Activated CD4-positive, alpha-beta T cell treated with anti-CD3 and anti-CD28 coated beads, Interleukin-10, Interleukin-2, amounts not matched to agents 100 ng/mL and 50 ng/mL, durations not matched to agents 16 hours and 8 hours (primary cell): ENCODE data around the gene ZDHHC18.

Experiments used
- DNase-seq: peaks from one replicate; pipeline ENCODE4 v3.0.0-alpha.2; 2020

The ZDHHC18 gene, protein sequence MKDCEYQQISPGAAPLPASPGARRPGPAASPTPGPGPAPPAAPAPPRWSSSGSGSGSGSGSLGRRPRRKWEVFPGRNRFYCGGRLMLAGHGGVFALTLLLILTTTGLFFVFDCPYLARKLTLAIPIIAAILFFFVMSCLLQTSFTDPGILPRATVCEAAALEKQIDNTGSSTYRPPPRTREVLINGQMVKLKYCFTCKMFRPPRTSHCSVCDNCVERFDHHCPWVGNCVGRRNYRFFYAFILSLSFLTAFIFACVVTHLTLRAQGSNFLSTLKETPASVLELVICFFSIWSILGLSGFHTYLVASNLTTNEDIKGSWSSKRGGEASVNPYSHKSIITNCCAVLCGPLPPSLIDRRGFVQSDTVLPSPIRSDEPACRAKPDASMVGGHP

DNA sequence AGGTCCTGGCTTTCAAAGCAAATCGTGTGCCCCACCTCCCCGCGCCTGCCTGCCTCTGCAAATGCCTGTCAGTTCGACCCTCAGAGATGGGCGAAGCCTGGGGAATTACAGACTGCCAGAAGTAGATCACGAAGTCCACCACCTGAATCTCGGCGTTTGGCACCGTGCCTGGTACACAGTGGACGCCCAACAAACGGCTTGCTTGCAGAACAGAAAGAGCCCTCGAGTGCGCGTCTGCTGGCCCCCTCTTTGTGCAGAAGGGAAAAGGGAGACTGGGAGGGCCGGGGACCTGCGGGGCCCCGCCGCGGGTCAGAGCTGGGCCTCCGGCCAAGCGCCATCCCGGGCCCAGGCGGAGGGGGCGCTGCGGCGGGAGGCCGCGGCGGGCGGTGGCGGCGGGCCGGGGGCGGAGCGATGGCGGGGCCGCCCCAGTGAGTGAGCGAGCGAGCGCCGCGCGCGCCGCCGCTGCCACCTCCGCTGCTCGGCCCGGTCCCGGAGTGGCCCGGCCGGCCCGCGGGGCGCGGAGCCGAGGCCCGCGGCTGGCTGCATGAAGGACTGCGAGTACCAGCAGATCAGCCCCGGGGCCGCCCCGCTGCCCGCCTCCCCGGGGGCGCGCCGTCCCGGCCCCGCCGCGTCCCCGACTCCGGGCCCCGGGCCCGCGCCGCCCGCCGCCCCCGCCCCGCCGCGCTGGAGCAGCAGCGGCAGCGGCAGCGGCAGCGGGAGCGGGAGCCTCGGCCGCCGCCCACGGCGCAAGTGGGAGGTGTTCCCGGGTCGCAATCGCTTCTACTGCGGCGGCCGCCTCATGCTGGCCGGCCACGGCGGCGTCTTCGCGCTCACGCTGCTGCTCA lies at the start of gene ZDHHC18:
ZDHHC18 (plus strand) TSS at position 428 of the 845 bp plus-strand sequence; CDS start at position 545, 117 bp downstream.
- peak; percentile 80 for DNase-seq

DNA sequence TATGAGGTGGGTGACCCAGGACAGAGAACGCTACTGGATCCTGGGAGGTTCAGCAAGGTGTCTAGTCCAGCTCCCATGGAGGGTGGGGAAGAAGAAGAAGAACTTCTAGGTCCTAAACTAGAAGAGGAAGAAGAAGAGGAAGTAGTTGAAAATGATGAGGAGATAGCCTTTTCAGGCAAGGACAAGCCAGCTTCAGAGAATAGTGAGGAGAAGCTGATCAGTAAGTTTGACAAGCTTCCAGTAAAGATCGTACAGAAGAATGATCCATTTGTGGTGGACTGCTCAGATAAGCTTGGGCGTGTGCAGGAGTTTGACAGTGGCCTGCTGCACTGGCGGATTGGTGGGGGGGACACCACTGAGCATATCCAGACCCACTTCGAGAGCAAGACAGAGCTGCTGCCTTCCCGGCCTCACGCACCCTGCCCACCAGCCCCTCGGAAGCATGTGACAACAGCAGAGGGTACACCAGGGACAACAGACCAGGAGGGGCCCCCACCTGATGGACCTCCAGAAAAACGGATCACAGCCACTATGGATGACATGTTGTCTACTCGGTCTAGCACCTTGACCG lies 47.3 kb upstream of the ZDHHC18 start:
- no peak for DNase-seq

DNA sequence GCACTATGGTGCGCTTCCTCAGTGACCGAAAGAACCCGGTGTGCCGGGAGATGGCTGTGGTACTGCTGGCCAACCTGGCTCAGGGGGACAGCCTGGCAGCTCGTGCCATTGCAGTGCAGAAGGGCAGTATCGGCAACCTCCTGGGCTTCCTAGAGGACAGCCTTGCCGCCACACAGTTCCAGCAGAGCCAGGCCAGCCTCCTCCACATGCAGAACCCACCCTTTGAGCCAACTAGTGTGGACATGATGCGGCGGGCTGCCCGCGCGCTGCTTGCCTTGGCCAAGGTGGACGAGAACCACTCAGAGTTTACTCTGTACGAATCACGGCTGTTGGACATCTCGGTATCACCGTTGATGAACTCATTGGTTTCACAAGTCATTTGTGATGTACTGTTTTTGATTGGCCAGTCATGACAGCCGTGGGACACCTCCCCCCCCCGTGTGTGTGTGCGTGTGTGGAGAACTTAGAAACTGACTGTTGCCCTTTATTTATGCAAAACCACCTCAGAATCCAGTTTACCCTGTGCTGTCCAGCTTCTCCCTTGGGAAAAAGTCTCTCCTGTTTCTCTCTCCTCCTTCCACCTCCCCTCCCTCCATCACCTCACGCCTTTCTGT lies 46.0 kb upstream of the ZDHHC18 start:
- DNase-seq = no peak

DNA sequence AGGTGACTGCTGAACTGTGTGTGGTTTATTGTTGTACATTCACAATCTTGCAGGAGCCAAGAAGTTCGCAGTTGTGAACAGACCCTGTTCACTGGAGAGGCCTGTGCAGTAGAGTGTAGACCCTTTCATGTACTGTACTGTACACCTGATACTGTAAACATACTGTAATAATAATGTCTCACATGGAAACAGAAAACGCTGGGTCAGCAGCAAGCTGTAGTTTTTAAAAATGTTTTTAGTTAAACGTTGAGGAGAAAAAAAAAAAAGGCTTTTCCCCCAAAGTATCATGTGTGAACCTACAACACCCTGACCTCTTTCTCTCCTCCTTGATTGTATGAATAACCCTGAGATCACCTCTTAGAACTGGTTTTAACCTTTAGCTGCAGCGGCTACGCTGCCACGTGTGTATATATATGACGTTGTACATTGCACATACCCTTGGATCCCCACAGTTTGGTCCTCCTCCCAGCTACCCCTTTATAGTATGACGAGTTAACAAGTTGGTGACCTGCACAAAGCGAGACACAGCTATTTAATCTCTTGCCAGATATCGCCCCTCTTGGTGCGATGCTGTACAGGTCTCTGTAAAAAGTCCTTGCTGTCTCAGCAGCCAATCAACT lies 45.2 kb upstream of the ZDHHC18 start:
- DNase-seq = no peak

DNA sequence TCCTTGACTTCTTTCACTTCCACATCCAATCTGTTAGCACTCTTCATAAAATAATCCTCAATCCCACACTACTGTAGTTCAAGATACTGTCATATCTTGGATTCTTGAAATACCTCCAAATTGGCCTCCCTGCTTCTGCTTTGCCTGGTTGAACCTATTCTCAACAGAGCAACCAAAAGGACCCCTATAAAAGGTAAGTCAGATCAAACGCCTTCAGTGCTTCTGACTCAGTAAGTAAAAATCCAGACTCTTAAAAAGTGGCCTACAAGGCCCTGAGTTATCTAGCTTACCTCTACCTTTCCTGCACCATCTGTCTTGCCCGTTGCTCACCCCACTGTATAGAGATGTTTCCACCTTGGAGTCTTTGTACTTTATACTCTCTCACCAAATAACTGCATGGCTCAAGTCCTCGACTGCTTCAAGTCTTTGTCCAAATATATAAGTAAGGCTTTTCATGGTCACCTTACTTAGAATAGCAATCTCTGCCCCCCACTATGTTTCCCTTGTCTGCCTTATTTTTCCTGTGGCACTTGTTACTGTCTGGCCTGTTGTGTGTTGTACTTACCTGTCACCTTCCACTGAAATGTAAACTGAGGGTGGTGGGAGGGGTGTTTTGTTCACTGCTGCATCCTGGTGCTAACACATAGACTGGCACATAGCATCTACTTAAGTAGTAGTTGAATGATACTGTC lies 43.8 kb upstream of the ZDHHC18 start:
- DNase-seq = no peak

DNA sequence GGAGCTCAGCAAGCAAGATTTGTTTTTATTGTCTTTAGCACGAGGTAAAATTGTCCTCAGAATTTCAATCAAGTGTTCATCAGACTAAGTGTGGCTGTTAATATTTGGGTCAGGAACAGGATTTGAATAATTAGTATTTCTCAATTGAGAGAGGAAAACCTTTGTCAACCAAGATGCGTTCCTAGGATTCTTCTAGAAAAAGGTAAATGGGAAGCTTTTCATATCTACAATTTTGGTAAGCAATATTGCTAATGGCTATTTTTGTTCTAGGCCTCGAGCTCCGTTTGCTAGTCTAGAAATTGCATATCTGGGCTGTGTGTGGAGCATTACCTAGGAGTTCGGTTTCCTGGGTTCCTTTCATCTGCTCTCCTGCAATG lies 42.9 kb upstream of the ZDHHC18 start:
- no peak for DNase-seq

DNA sequence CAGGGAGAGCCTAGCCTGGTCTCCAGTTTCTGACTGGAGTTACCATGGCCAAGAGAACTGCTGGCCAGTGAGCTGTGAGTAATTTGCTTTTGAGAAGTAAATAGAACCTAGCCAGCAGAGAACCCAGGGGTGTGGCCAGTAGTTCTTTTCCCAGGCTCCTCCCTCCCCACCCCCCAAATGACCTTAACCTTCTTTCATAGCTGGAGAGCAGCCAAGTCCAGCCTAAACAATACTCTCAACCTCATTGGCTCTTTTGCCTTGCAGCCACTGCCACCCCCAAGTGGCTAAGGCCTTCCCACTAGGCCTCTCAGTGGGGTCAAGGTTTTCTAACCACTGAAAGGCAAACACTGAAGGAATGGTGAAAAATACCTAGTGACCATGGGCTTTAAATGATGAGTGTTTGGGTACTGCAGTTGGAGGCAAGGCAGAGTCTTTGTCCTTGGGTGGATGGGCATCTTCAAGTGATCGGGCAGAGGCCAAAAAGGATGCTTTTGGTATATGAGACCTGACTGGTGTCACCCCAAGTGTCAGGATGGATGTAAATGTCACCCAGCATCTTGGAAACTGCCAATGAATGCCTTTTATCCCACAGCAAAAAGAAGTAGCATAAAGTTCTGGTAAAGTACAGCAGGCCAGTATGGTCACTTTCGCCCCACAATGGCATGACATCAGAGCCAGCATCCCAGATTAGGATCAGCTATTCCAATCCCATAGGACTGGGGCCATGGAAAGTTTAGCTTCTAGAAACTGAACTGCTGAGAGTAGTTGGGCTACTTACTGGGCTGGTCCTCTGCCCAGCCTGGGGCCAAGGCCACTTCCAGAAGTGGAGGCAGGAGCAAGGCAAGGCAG lies 42.2 kb upstream of the ZDHHC18 start:
- DNase-seq = no peak

DNA sequence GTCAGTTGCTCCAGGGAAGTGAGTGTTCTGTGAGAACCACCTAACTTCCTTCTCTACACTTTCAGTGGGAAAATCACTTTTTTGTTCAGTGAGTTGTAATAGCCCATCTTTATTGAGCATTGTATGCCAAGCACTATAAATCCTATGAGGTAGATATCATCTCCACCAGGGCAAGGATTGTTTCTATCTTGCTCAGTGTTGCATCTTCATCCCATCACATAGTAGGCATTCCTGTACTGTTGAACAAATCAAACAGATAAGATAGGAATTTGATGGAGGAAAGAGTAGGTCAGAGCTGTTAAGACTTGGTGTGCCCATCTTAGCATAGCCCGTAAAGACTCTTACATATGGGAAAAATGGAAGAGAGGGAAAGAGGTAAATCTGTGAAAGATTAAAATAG lies 41.6 kb upstream of the ZDHHC18 start:
- DNase-seq = no peak

DNA sequence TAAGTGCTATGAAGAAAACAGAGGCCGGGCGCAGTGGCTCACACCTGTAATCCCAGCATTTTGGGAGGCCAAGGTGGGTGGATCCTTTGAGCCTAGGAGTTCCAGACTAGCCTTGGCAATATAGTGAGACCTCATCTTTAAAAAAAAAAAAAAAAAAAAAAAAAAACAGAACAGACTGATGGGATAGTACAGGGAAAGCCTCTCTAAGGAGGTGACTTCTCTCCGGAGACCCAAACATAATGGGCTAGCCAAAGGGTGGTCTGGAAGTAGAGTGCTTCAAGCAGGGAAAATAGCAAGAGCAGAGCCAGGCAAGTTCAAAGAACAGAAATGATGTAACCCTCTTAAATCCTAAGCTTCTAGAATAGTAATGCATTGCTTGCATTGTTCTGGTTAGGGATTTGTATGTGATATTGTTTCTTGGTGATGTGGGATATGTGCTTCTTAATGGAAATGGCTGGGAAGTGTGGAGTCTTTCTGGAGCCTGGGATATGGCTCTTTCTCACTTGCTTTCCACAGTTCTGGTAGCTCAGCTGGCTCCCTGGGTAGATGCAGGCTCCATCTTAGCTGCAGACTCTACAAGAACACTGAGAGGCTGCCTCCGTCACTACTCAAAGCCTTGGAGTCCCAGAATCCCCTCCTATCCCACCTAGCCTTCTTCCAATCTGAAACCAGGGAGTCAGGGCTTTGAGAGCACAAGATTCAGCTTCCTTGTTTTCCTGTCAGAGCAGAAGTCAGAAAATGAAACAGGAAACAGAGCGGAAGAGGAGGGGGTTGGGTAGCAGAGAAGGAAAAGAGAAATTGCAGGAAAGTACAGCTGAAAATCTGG lies 40.7 kb upstream of the ZDHHC18 start:
- DNase-seq = peak; percentile 20

DNA sequence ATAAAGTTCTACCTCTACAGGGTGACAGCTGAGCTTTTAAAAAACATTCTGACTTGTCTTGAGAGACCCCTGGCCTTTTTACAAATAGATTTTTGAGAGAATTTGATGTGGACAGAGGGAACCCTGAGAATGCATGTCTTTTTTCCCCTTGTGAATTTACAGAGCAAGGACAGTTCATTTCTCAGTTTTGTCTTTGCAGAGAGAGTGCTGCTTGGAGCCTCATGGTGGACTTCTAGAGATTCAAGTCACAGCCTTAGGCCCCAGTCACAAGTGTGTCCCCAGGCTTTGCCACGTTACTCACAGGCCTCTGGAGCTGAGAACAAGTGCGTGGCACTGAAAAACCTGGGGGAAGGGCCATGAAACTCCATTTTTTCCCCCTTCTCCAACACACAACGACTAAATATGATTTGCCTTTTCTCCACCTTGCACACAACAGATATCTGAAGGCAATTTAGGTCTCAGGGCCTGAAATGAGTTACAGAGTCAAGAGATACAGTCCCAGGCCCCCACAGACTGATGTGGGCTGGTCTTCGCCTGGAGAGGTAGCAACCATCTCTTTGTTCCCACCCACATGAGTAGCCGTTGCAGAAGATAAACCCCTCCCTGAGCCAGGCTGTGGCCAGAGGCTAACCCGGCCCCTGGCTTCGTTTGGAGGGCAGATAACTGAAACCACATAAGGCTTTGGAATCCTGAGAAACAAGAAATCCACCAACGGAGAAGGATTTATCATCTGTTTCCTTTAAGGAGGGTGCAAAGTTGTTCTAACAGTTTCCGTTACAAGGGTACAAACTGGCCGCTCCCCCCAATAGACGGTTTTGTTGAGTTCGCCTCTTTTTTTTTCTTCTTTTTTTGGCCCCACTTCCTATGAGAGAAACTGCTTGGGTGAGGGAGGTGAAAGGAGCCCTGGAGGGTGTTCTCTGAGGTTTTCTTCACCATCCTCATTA lies 39.8 kb upstream of the ZDHHC18 start:
- peak; percentile 63 for DNase-seq

DNA sequence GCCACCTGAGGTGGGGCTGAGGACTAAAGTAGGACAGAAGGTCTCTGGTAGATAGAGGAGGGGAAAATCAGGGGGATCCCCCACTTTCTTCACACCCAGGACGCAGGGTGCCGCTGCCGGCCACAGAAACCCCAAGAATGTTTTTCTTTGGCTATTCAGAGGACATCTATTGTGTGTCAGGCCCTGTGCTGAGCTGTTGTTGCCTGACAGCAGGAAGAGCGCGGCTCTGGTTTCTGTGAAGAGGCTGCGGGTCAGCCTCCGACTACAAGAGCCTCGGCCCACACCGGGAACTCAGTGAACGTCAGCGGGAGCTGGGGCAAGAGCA lies 39.1 kb upstream of the ZDHHC18 start:
- peak; percentile 92 for DNase-seq

DNA sequence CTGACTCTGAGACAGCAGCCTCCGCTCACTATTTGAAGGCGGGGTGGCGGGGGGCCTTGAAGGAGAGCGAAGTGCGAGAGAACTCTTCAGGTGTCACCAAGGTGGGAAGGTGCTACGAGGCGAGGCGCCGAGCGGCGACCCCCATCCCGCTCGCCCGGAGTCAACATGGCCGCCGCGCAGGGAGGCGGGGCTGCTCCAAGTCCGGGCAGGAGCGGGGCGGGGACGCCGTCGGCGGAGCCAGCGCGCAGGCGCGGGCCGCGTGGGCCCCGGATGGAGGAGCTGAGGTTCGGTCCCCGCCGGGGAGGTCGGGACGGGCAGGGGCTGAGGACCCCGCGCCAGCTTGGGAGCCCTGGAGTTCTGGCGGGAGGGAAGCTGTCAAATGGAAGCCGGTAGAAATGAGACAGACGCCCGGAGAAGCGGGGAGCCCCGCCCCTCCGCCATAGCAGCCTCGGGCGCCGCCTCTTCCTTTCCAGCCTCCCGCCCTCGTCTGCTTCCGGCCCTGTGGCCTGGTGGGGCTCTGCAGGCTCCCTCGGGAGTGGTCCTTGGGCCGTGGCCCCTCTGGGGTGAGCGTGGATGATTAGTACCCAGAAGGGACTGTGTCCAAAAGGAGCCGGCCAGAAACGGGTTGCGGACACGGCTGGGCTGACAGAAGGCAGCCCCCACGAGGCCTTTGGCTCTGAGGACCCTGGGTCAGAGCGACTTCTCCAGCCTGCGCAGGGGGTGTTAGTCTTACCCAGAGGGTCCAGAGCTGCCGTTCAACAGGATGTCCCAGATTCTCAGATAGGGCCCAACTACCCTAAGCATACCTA lies 38.6 kb upstream of the ZDHHC18 start, which contains the start of gene PIGV:
PIGV (plus strand) TSS at position 245 of the 809 bp plus-strand sequence. CDS start 2,866 bp downstream, outside the sequence.
- DNase-seq = peak; percentile 92

DNA sequence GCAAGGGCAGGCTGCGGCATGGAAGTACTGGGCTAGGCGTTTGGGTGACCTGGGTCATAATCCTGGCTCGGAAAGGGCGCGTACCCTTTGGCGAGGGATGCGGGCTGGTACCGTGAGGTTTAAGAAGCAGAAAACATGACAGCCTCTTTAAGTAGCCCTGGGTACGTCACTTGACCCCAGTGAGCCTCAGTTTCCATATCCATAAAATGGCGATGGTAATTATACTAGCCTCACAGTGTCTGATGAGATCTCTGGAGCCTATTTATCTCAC lies 38.0 kb upstream of the ZDHHC18 start:
- DNase-seq = peak; percentile 36

DNA sequence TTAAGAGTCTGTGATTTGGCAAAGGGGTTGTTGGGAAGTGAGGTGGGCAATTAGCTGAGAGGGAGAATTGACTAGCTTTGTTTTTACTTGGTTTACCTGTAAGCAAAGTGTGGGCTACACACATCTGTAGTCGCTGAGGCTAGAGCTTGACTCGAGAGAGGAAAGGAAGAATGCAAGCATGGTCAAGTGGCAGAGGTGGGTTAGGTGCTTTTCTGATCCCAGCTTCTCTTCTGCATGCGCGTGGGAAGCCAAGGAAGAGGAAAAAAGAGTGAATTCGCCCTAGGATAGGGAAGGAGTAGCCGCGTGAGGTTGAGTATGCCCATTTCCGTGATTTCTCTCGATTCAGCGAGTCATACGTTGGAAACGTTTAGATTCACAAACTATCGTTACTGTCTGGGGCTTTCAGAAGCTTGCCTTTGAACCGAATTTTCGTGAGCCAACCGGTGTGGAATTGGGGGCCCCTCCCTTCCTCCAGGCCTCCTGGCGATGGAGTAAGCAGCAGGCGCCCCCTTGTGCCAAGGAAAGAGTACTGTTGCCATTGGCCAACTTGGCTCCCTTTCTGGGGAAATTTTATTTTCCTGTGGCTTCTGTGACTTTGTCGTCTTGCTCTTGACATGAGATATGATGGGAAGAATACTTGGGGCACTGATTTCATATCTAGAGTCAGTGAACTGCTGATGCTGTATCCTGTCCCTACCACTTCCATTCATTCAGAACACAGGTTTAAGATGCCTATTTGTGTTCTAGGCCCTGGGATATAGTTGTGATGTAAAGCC lies 37.5 kb upstream of the ZDHHC18 start:
- DNase-seq = peak; percentile 94

DNA sequence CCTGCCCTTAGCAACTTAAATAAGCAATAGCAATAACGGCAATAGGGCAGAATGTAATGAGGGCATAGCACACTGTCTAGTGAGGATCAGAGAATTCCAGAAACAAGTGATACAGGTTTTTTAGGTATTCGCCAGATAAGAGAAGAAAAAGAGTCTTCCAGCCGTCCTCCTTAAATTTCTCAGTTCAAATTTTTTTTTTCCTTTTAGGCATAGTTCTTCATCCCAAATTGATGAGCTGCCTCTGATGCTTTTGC lies 36.9 kb upstream of the ZDHHC18 start:
- DNase-seq = no peak

DNA sequence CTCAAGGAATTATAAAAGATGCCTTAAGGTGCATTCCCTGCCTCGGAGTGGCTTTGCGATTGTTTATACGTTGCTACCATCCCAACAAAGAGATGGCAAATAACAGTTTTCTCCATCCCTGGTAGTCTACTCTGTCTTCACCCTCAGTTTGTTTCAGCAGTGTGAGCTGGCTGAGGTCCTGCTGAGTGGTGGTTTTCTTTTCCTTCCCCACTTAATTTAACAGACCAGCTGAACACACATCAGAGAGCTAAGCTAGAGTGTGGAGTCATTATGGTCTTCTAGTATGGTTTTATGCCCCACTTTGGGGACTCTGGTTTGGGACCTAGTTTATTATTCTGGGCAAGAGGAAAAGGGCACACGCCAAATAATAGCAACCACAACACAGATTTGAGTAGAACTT lies 36.6 kb upstream of the ZDHHC18 start:
- peak; percentile 80 for DNase-seq

DNA sequence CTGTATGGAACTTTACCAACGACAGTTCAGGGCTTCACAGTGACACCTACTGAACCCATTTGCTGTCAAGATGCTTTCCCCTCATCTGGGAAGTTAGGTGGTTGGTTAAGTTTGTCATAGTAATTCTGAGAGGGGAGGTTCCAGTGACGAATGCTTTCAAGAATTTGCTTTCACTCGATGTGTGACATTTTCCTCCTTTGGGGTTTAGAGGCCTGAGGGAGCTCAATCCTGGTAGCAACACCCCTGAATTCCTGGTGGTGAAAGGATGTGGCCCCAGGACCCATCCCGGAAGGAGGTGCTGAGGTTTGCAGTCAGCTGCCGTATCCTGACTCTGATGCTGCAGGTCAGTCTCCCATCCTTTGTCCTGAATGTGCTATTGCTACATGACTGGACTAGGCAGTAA lies 35.9 kb upstream of the ZDHHC18 start:
- peak; percentile 90 for DNase-seq

DNA sequence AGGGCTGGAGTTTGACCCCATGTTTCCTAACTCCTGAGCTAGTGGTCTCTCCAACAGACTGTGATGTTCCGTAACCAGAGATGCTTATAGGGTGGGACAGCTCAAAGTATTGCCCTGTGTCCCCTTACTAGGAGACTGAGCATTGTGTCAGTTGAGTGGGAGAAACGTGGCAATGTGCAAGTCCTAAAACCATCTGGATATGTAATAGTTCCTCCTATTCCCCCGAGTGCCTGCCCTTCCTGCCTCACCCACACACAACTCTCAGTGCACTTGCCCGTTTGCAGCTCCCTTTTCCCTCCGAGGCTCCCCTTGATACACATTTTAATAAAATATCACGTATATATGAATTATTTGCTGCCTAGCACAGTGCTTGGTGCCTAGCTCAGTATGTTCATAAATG lies 35.3 kb upstream of the ZDHHC18 start:
- DNase-seq = no peak
